ENCODE data around the gene SMAD2.

GRCh38 chr18:47881752-47882455 is 48.6 kb downstream of the SMAD2 start:
- TF ChIP-seq EZH2 (IDR thresholded peaks at IDR 0.05; ENCODE audit: borderline replicate concordance, low read length), result no peak
- TF ChIP-seq, protein P1, sequence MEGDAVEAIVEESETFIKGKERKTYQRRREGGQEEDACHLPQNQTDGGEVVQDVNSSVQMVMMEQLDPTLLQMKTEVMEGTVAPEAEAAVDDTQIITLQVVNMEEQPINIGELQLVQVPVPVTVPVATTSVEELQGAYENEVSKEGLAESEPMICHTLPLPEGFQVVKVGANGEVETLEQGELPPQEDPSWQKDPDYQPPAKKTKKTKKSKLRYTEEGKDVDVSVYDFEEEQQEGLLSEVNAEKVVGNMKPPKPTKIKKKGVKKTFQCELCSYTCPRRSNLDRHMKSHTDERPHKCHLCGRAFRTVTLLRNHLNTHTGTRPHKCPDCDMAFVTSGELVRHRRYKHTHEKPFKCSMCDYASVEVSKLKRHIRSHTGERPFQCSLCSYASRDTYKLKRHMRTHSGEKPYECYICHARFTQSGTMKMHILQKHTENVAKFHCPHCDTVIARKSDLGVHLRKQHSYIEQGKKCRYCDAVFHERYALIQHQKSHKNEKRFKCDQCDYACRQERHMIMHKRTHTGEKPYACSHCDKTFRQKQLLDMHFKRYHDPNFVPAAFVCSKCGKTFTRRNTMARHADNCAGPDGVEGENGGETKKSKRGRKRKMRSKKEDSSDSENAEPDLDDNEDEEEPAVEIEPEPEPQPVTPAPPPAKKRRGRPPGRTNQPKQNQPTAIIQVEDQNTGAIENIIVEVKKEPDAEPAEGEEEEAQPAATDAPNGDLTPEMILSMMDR (IDR thresholded peaks at IDR 0.05; ENCODE audit: low read length), result no peak
